Ishikawa (cell line): ENCODE data around the gene HOXB7.

Experiments used
- CEBPB ChIP-seq: IDR thresholded peaks from 2 replicates; pipeline ENCODE4 v1.6.1; 2012
- CREB1 ChIP-seq: IDR thresholded peaks from 2 replicates; pipeline ENCODE4 v1.6.1; 2012; ENCODE audit warnings: low read depth
- EGR1 ChIP-seq: IDR thresholded peaks from 2 replicates; pipeline ENCODE4 v1.6.1; 2012
- EP300 ChIP-seq: IDR thresholded peaks from 2 replicates; pipeline ENCODE4 v1.6.1; 2012; ENCODE audit warnings: borderline replicate concordance
- FOXM1 ChIP-seq: IDR thresholded peaks from 2 replicates; pipeline ENCODE4 v1.6.1; 2012; ENCODE audit warnings: low read depth, borderline replicate concordance
- MAX ChIP-seq: IDR thresholded peaks from 2 replicates; pipeline ENCODE4 v1.6.1; 2012
- NFIC ChIP-seq: IDR thresholded peaks from 2 replicates; pipeline ENCODE4 v1.6.1; 2012
- RAD21 ChIP-seq: IDR thresholded peaks from 2 replicates; pipeline ENCODE4 v1.6.1; 2012; ENCODE audit warnings: low read depth
- REST ChIP-seq: IDR thresholded peaks from 2 replicates; pipeline ENCODE4 v1.6.1; 2012; ENCODE audit warnings: low read depth, mild to moderate bottlenecking
- TAF1 ChIP-seq: IDR thresholded peaks from 2 replicates; pipeline ENCODE4 v1.6.1; 2012; ENCODE audit warnings: low read depth, mild to moderate bottlenecking
- TCF12 ChIP-seq: IDR thresholded peaks from 2 replicates; pipeline ENCODE4 v1.6.1; 2012; ENCODE audit warnings: low read depth
- TEAD4 ChIP-seq: IDR thresholded peaks from 2 replicates; pipeline ENCODE4 v1.6.1; 2012
- USF1 ChIP-seq: IDR thresholded peaks from 2 replicates; pipeline ENCODE4 v1.6.1; 2012
- YY1 ChIP-seq: IDR thresholded peaks from 2 replicates; pipeline ENCODE4 v1.6.1; 2012; ENCODE audit warnings: low read depth
- ZBTB7A ChIP-seq: IDR thresholded peaks from 2 replicates; pipeline ENCODE4 v1.6.1; 2012; ENCODE audit warnings: low read depth

HOXB7 gene

GRCh38 chr17:48630009-48630924 is 19.4 kb upstream of the HOXB7 start:
- TF ChIP-seq FOXM1 (no peak), RAD21 (no peak), TEAD4 (no peak), CREB1 (no peak), NFIC (no peak), USF1 (no peak), EGR1 (no peak), TAF1 (no peak), REST (no peak), EP300 (no peak), MAX (no peak)

DNA sequence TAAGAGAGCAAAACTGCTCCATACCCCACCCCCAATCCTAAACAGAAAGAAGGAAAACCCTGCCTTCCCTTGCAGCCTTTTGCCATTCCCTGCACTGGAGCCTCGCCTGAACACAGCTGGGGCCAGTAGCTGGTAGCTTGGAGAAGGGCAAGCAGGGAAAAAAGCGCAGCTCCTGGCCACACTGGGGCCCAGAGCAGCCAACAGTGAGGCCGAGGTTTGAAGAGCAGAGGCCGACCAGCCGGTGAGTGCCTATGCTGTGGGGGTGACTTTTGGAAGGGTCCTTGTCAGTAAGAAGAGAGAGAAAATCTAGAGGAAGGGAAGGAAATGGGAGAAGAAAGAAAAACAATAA is 18.6 kb upstream of the HOXB7 start:
- TF ChIP-seq EGR1, result no peak
- TF ChIP-seq TCF12, result no peak
- no peak for TF ChIP-seq NFIC
- TF ChIP-seq CREB1, result no peak
- no peak for TF ChIP-seq CEBPB
- TF ChIP-seq YY1, result no peak
- TF ChIP-seq MAX, result no peak
- no peak for TF ChIP-seq REST
- no peak for TF ChIP-seq EP300
- no peak for TF ChIP-seq FOXM1
- TF ChIP-seq RAD21, result no peak
- no peak for TF ChIP-seq USF1
- no peak for TF ChIP-seq TAF1
- no peak for TF ChIP-seq ZBTB7A
- no peak for TF ChIP-seq TEAD4

DNA sequence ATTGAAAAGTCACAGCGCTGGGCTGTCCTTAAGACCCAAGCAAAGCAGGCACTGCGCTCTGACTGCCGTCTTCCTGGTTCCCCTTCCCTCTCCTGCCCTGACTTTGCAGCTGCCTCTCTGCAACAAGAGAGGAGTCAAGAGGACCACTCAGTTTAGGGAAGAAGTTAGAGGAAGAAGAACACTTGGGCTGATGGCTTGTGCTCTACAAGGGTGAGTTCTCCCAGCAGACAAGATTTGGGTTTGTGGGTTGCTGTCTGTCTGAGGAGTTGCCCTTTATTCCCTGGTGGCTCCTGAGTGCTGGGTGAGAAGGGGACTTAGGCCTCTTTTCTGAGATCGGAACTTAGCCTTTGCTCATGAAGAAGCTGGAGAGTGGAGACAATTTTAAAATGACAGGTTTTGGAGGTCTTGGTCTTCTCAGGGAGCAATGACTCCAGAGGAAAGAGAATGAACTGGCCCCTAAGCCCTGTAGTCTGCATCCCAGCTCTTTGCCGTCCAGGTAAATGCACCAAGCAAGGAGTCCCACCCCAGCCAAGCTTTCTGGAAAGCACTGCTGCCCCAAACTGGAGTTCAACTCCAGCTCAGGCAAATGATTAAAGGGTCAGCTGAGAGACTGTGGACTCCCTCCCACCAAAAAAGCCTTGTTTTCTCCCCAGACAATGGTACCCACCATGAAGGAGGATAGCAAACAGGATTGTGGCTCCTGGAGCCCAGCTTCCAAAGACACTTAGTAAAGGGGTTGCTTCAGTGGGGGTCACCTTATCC is 18.0 kb upstream of the HOXB7 start:
- TF ChIP-seq REST, result no peak
- TF ChIP-seq TAF1, result no peak
- no peak for TF ChIP-seq RAD21
- TF ChIP-seq USF1, result no peak
- no peak for TF ChIP-seq EGR1
- TF ChIP-seq MAX, result no peak
- no peak for TF ChIP-seq FOXM1
- no peak for TF ChIP-seq NFIC
- no peak for TF ChIP-seq EP300
- TF ChIP-seq YY1, result no peak
- TF ChIP-seq CEBPB, result no peak
- no peak for TF ChIP-seq ZBTB7A
- TF ChIP-seq TCF12, result no peak
- TF ChIP-seq CREB1, result no peak
- no peak for TF ChIP-seq TEAD4
